ENCODE data around the gene FHOD1. TPM values are rescaled to one million over a fixed set of nuclear protein-coding genes. Genes with fewer than 3 reads are reported as not detected.

The FHOD1 gene
- total and polyA plus RNA-seq, 2 of the 13 experiments (the other 11 are each of a cell fraction or from before 2014, with no cell fraction given) = 20.0 to 20.8 TPM

GRCh38 chr16:67249178-67250044 lies 2.1 kb upstream of the FHOD1 start (continued):
- TF ChIP-seq MTERF4 (CRISPR knock-in tag; IDR thresholded peaks at IDR 0.05) (0 out of 2 replicates have a peak, but pooled peaks have one; percentile 47), ZNF441 (CRISPR knock-in tag; IDR thresholded peaks at IDR 0.05; ENCODE audit: borderline replicate concordance) (no peak), E2F1 (CRISPR knock-in tag; IDR thresholded peaks at IDR 0.05) (no peak), ZNF616 (CRISPR knock-in tag; IDR thresholded peaks at IDR 0.05; ENCODE audit: low read depth) (no peak), ZNF841 (CRISPR knock-in tag; IDR thresholded peaks at IDR 0.05; ENCODE audit: borderline replicate concordance) (no peak), BORCS8-MEF2B (CRISPR knock-in tag; IDR thresholded peaks at IDR 0.05) (no peak), RNF219 (CRISPR knock-in tag; IDR thresholded peaks at IDR 0.05) (no peak), KAT7 (CRISPR knock-in tag; IDR thresholded peaks at IDR 0.05; ENCODE audit: borderline replicate concordance) (no peak), CBFB (CRISPR knock-in tag; IDR thresholded peaks at IDR 0.05) (no peak), BATF2 (CRISPR knock-in tag; IDR thresholded peaks at IDR 0.05) (no peak), ARNT2 (CRISPR knock-in tag; IDR thresholded peaks at IDR 0.05; ENCODE audit: low read depth) (no peak), NFKB2 (CRISPR knock-in tag; IDR thresholded peaks at IDR 0.05; ENCODE audit: borderline replicate concordance) (no peak; the same call in 1 of the 2 replicates), ZIK1 (CRISPR knock-in tag; IDR thresholded peaks at IDR 0.05; ENCODE audit: borderline replicate concordance, low read depth) (no peak), DMAP1 (CRISPR knock-in tag; IDR thresholded peaks at IDR 0.05) (no peak), ZNF207 (IDR thresholded peaks at IDR 0.05; ENCODE audit: borderline replicate concordance) (no peak), ZSCAN5A (CRISPR knock-in tag; IDR thresholded peaks at IDR 0.05; ENCODE audit: borderline replicate concordance) (no peak), ZFX (CRISPR knock-in tag; IDR thresholded peaks at IDR 0.05; ENCODE audit: low read depth) (0 out of 2 replicates have a peak, but pooled peaks have one; percentile 28), MYC (CRISPR knock-in tag; IDR thresholded peaks at IDR 0.05; ENCODE audit: borderline replicate concordance) (no peak), ZBTB39 (CRISPR knock-in tag; IDR thresholded peaks at IDR 0.05) (no peak), MAFF (IDR thresholded peaks at IDR 0.05; ENCODE audit: low read depth, low read length) (no peak), GZF1 (CRISPR knock-in tag; IDR thresholded peaks at IDR 0.05) (no peak)
